ENCODE data around the gene CFAP126.

GRCh38 chr1:161324020-161324419, 43.7 kb downstream of the CFAP126 start:
- TF ChIP-seq POLR2AphosphoS5 (IDR thresholded peaks at IDR 0.05) = no peak
- no peak for TF ChIP-seq CTCF (IDR thresholded peaks at IDR 0.05)
- TF ChIP-seq POLR2A (IDR thresholded peaks at IDR 0.05) = no peak
- no peak for TF ChIP-seq EP300 (IDR thresholded peaks at IDR 0.05)
